ENCODE data around the gene UTP14A. TPM values are rescaled to one million over a fixed set of nuclear protein-coding genes. Genes with fewer than 3 reads are reported as not detected.

Gene UTP14A
- total and polyA plus RNA-seq, 4 donors, result 3.0 to 6.6 (median 5.1) TPM

GRCh38 chrX:129940721-129941120 is 34.8 kb downstream of the UTP14A start:
- Histone ChIP-seq H3K9me3 (ENCODE audit: control insufficient read depth in 4 of 4, low read length in 3 of 4) (no peaks in the 10 kb centered on the region), H3K27me3 (ENCODE audit: control insufficient read depth in 4 of 4, insufficient read depth in 4 of 4, low read length in 3 of 4) (peaks cover 0 to 2% (median 0%) of the 10 kb centered on the region in 4 donors), H3K4me3 (ENCODE audit: low read depth in 1 of 3, low read length in 3 of 3) (no peak overlapping the region), H3K4me1 (ENCODE audit: control insufficient read depth in 4 of 4, insufficient read depth in 4 of 4, low read length in 3 of 4) (no peaks in the 10 kb centered on the region), H3K9ac (ENCODE audit: low read depth in 1 of 2, low read length in 2 of 2) (no peak overlapping the region), H3K27ac (ENCODE audit: low read depth in 1 of 2, low read length in 2 of 2) (no peak overlapping the region), H3K36me3 (ENCODE audit: control insufficient read depth in 4 of 4, insufficient read depth in 3 of 4, low read depth in 1 of 4, low read length in 3 of 4) (no peaks in the 10 kb centered on the region)
- DNase-seq (ENCODE audit: low spot score), result no peak
- TF ChIP-seq GABPA (IDR thresholded peaks at IDR 0.05 in 1 of 2, conservative IDR thresholded peaks at IDR 0.05 in 1 of 2), result no peak
- WGBS, result 90% methylated on average over 2 of the region's 2 CpGs

- TF ChIP-seq ZBTB33 (IDR thresholded peaks at IDR 0.05), result no peak
- Histone ChIP-seq H3K27me3 (ENCODE audit: control insufficient read depth in 4 of 4, insufficient read depth in 4 of 4, low read length in 3 of 4) (peaks cover 0 to 2% (median 0%) of the 10 kb centered on the region in 4 donors), H3K4me1 (ENCODE audit: control insufficient read depth in 4 of 4, insufficient read depth in 4 of 4, low read length in 3 of 4) (no peaks in the 10 kb centered on the region), H3K36me3 (ENCODE audit: control insufficient read depth in 4 of 4, insufficient read depth in 3 of 4, low read depth in 1 of 4, low read length in 3 of 4) (no peaks in the 10 kb centered on the region), H3K4me3 (ENCODE audit: low read depth in 1 of 3, low read length in 3 of 3) (no peak overlapping the region), H3K9me3 (ENCODE audit: control insufficient read depth in 4 of 4, low read length in 3 of 4) (no peaks in the 10 kb centered on the region), H3K9ac (ENCODE audit: low read depth in 1 of 2, low read length in 2 of 2) (no peak overlapping the region), H3K27ac (ENCODE audit: low read depth in 1 of 2, low read length in 2 of 2) (no peak overlapping the region)
- no peak for DNase-seq (ENCODE audit: low spot score)
- 93% methylated on average over 1 of the region's 1 CpG for WGBS
These were observed 39.2 kb downstream of the UTP14A start for GRCh38 chrX:129945131-129945530.

- 35% methylated on average over 18 of the region's 18 CpGs for WGBS
- Histone ChIP-seq H3K36me3 (ENCODE audit: control insufficient read depth in 4 of 4, insufficient read depth in 3 of 4, low read depth in 1 of 4, low read length in 3 of 4) (no peaks in the 10 kb centered on the region), H3K4me3 (ENCODE audit: low read depth in 1 of 3, low read length in 3 of 3) (peak overlapping the region in 1 of 3 donors; percentile 36), H3K9me3 (ENCODE audit: control insufficient read depth in 4 of 4, low read length in 3 of 4) (no peaks in the 10 kb centered on the region), H3K27ac (ENCODE audit: low read depth in 1 of 2, low read length in 2 of 2) (no peak overlapping the region), H3K9ac (ENCODE audit: low read depth in 1 of 2, low read length in 2 of 2) (no peak overlapping the region), H3K27me3 (ENCODE audit: control insufficient read depth in 4 of 4, insufficient read depth in 4 of 4, low read length in 3 of 4) (no peaks in the 10 kb centered on the region), H3K4me1 (ENCODE audit: control insufficient read depth in 4 of 4, insufficient read depth in 4 of 4, low read length in 3 of 4) (peaks cover 0 to 12% (median 5%) of the 10 kb centered on the region in 4 donors)
- TF ChIP-seq FOXA1 (IDR thresholded peaks at IDR 0.05), result no peak
- TF ChIP-seq ATF3 (IDR thresholded peaks at IDR 0.05), result no peak
- TF ChIP-seq EGR1 (IDR thresholded peaks at IDR 0.05; ENCODE audit: low read depth in 2 of 2), result no peak
- no peak for TF ChIP-seq GABPA (IDR thresholded peaks at IDR 0.05 in 1 of 2, conservative IDR thresholded peaks at IDR 0.05 in 1 of 2)
- no peak for TF ChIP-seq RXRA (IDR thresholded peaks at IDR 0.05)
- TF ChIP-seq CTCF (IDR thresholded peaks at IDR 0.05; ENCODE audit: low read depth, low read length, missing input control), result no peak
- TF ChIP-seq YY1 (IDR thresholded peaks at IDR 0.05), result no peak
- no peak for TF ChIP-seq HNF4G (IDR thresholded peaks at IDR 0.05)
- no peak for TF ChIP-seq JUND (IDR thresholded peaks at IDR 0.05)
- TF ChIP-seq FOXA2 (IDR thresholded peaks at IDR 0.05), result no peak
- no peak for TF ChIP-seq TAF1 (conservative IDR thresholded peaks at IDR 0.05)
- TF ChIP-seq SP1 (IDR thresholded peaks at IDR 0.05), result no peak
- no peak for TF ChIP-seq MAX (IDR thresholded peaks at IDR 0.05)
- no peak for TF ChIP-seq NR2F2 (IDR thresholded peaks at IDR 0.05)
- DNase-seq (ENCODE audit: low spot score), result no peak
These were observed 47.3 kb downstream of the UTP14A start for GRCh38 chrX:129953334-129953648.
